ENCODE measurements around the gene GPC6.

DNA sequence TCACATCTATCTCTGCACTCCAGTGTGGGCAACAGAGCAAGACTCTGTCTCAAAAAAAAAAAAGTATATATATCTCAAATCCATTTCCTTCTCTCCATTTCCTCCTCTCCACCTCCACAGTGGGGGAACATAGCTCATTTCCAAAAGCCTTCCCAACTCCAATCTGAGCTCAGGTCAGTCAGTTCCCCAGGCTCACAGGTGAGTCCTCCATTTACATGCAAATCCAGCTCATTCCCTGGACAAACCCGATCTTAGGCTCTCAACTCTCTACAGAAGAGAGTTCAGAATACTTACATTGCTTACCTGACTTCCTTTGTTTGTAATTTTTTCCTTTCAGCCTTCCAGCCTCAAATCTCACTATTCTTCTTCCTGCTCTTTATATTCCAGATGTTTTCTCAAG is 518.3 kb downstream of the GPC6 start:
- no peak for TF ChIP-seq FOXK2 (IDR thresholded peaks at IDR 0.05)
- TF ChIP-seq FOXM1 (IDR thresholded peaks at IDR 0.05; ENCODE audit: borderline replicate concordance): no peak
- no peak for TF ChIP-seq ELF4 (IDR thresholded peaks at IDR 0.05)
- no peak for TF ChIP-seq CTBP1 (IDR thresholded peaks at IDR 0.05; ENCODE audit: borderline replicate concordance)
- TF ChIP-seq ZNF384 (IDR thresholded peaks at IDR 0.05): no peak
- no peak for TF ChIP-seq BHLHE40 (IDR thresholded peaks at IDR 0.05; ENCODE audit: borderline replicate concordance)
- TF ChIP-seq SP1 (IDR thresholded peaks at IDR 0.05): no peak
